Ishikawa (cell line): Measurements from ENCODE around the gene ZNF665.

Experiments
- CREB1 ChIP-seq: IDR thresholded peaks from 2 replicates; pipeline ENCODE4 v1.6.1; 2012; ENCODE audit warnings: low read depth
- NFIC ChIP-seq: IDR thresholded peaks from 2 replicates; pipeline ENCODE4 v1.6.1; 2012
- RAD21 ChIP-seq: IDR thresholded peaks from 2 replicates; pipeline ENCODE4 v1.6.1; 2012; ENCODE audit warnings: low read depth
- TAF1 ChIP-seq: IDR thresholded peaks from 2 replicates; pipeline ENCODE4 v1.6.1; 2012; ENCODE audit warnings: low read depth, mild to moderate bottlenecking
- YY1 ChIP-seq: IDR thresholded peaks from 2 replicates; pipeline ENCODE4 v1.6.1; 2012; ENCODE audit warnings: low read depth
- TF ChIP-seq, protein P1 (sequence below): IDR thresholded peaks from 2 replicates; pipeline ENCODE4 v1.6.1; 2012; ENCODE audit warnings: low read depth, mild to moderate bottlenecking
- TF ChIP-seq, protein P2 (sequence below): IDR thresholded peaks from 2 replicates; pipeline ENCODE4 v1.6.1; 2012
- TF ChIP-seq, protein P3 (sequence below): IDR thresholded peaks from 2 replicates; pipeline ENCODE4 v1.6.1; 2012

DNA sequence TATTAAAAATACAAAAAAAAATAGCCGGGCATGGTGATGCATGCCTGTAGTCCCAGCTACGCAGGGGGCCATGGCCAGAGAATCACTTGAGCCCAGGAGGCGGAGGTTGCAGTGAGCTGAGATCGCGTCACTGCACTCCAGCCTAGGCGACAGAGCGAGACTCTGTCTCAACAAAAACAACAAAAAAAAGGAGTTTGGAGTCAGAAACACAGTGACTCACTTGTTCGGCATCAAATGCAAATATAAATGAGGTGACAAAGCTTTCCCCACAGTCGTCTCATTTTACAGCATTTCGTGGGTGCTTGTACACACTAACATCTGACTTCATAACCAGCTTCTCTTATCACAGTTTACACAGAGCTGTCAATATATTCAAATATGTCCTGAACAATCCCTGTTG is 11.0 kb downstream of the ZNF665 start:
- TF ChIP-seq TAF1 (no peak), RAD21 (no peak), NFIC (no peak), CREB1 (no peak), YY1 (no peak)
- TF ChIP-seq, protein P1, sequence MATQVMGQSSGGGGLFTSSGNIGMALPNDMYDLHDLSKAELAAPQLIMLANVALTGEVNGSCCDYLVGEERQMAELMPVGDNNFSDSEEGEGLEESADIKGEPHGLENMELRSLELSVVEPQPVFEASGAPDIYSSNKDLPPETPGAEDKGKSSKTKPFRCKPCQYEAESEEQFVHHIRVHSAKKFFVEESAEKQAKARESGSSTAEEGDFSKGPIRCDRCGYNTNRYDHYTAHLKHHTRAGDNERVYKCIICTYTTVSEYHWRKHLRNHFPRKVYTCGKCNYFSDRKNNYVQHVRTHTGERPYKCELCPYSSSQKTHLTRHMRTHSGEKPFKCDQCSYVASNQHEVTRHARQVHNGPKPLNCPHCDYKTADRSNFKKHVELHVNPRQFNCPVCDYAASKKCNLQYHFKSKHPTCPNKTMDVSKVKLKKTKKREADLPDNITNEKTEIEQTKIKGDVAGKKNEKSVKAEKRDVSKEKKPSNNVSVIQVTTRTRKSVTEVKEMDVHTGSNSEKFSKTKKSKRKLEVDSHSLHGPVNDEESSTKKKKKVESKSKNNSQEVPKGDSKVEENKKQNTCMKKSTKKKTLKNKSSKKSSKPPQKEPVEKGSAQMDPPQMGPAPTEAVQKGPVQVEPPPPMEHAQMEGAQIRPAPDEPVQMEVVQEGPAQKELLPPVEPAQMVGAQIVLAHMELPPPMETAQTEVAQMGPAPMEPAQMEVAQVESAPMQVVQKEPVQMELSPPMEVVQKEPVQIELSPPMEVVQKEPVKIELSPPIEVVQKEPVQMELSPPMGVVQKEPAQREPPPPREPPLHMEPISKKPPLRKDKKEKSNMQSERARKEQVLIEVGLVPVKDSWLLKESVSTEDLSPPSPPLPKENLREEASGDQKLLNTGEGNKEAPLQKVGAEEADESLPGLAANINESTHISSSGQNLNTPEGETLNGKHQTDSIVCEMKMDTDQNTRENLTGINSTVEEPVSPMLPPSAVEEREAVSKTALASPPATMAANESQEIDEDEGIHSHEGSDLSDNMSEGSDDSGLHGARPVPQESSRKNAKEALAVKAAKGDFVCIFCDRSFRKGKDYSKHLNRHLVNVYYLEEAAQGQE, result no peak
- TF ChIP-seq, protein P2, sequence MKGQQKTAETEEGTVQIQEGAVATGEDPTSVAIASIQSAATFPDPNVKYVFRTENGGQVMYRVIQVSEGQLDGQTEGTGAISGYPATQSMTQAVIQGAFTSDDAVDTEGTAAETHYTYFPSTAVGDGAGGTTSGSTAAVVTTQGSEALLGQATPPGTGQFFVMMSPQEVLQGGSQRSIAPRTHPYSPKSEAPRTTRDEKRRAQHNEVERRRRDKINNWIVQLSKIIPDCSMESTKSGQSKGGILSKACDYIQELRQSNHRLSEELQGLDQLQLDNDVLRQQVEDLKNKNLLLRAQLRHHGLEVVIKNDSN, result no peak
- TF ChIP-seq, protein P3, sequence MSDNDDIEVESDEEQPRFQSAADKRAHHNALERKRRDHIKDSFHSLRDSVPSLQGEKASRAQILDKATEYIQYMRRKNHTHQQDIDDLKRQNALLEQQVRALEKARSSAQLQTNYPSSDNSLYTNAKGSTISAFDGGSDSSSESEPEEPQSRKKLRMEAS, result no peak
